CD4-positive, alpha-beta T cell treated with Interleukin-1 beta for 1 hour (primary cell): ENCODE data around the gene PBX3.

Experiments
- DNase-seq, 2 donors: peaks; one replicate each; pipeline ENCODE4 v3.0.0-alpha.2; 2020 to 2022

The PBX3 gene

DNA sequence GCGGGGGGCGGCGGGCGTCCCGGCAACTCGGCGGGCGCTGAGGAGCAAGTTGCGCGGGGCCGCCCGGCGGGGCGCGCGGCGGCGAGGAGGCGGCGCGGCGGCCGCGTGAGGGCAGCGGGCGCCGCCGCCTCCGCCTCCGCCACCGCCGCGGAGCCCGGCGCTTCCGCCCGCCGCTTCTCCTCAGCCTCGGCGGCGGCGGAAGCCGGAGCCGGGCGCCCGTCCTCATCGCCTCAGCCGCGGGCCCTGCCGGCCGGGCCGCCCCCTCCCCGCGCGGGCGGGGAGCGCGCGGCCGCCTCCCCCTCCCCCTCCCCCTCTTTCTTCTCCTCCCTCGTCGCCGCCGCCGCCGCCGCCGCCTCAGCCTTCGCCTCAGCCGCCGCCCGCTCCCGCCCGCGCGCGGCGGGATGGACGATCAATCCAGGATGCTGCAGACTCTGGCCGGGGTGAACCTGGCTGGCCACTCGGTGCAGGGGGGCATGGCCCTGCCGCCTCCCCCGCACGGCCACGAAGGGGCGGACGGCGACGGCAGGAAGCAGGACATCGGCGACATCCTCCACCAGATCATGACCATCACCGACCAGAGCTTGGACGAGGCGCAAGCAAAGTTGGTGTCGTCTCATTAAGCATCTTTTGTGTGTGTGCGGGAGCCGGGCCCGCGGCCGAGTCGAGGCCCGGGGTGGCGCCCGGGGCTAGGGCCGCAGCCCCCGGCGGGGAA is at the start of gene PBX3:
Gene PBX3, plus strand, starts transcription at position 321 of the 712 bp plus-strand sequence.
- peak; percentile 60 to 61 for DNase-seq

GRCh38 chr9:125699870-125700269 is 47.3 kb upstream of the PBX3 start:
- DNase-seq, result no peak

- peak in 1 of 2 donors; percentile 2 for DNase-seq
Measured at GRCh38 chr9:125700791-125701190, 46.4 kb upstream of the PBX3 start.

DNA sequence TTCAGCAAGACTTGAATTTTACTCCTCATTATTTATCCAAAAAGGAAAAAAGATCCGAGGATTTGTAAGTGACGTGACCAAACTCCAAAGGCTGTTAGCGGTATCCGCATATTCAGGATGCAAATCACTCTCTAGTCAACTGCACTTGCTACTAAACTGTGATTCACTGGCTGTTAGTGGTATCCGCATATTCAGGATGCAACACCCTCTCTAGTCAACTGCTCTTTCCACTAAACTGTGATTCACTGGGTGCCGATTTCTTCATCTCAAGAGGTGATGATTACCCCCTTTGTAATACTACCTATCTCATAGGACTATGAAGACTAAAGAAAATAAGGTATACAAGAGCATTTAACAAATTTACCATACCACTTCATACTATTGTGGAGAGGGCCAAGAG is 45.8 kb upstream of the PBX3 start:
- no peak for DNase-seq

DNA sequence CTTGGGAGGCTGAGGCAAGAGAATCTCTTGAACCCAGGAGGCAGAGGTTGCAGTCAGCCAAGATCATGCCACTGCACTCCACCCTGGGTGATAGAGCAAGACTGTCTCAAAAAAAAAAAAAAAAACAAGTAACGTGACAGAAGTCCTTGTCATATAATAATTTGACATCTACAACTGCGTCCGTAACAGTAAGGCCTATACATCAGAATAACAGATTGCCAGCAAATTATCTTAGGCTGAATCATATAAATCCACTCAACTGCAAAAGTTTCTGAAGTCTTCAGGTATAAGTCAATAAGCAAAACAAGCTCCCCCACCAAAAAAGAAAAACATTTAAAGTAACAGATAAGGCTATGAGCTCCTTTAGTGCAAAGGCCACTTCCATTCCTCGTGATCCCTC is 43.5 kb upstream of the PBX3 start:
- no peak for DNase-seq

DNA sequence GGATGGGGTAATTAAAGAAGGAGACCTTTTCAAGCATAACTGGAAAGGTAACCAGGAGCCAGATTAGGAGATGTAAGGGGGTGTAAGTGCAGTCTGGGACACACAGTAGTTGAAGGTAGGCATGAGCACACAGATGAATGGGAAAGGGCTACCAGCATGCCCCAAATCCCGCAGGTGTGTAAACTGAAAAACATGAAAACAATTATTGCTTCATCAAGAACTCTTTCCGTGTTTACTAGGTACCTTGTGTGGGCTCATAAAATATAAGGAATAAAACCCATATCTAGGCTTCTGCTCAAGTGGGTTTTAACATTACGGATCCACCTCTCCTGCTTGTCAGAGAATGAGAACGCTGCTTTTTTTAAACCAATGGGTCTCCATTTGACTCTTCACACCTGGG is 41.3 kb upstream of the PBX3 start:
- no peak for DNase-seq

GRCh38 chr9:125706651-125707471 is 40.3 kb upstream of the PBX3 start, which contains the start of gene MAPKAP1:
MAPKAP1 (minus strand) TSS chr9:125707208; CDS start chr9:125672574, 34,634 bp downstream.
- DNase-seq, result peak; percentile 91 to 95

GRCh38 chr9:125707472-125707804 is 39.7 kb upstream of the PBX3 start:
- DNase-seq, result no peak

GRCh38 chr9:125726456-125727132 is 20.6 kb upstream of the PBX3 start:
- no peak for DNase-seq

DNA sequence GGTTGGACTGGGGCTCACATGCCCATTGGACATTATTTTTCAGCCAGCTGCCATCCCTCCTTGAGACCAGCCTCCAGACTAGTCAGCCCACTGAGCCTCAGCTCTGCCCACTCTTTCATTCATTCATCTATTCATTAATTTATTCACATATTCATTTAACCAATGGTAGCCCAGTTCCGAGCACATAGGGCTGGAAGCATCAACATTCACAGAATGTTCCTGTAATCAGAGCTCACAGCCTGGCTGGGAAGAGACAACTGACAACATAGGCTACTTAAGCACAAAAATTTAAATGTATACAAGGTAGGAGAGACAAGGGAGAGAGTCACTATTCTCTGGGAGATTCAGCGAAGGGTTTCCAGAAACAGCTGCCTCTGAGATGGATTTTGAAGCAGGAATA is 17.0 kb upstream of the PBX3 start:
- DNase-seq, result no peak

DNA sequence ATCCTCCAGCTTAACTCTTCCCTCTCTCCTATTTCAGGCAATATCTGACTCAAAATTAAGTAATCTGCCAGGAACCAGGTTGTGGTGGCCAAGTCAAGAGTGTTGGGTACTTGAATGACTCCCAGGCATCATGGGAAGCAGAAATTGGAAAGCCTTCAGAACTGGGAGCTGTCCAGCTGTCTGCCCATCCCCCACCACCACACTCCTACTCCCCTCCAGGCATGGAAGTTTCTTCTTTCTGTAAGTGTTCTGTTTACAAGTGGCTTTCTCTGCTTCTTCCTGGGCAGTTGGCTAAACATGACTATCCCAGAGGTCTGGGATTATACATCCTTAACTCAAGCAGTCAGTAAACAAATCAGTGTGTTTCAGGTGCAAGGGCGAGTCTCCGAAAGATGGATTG is 14.6 kb upstream of the PBX3 start:
- DNase-seq, result no peak

DNA sequence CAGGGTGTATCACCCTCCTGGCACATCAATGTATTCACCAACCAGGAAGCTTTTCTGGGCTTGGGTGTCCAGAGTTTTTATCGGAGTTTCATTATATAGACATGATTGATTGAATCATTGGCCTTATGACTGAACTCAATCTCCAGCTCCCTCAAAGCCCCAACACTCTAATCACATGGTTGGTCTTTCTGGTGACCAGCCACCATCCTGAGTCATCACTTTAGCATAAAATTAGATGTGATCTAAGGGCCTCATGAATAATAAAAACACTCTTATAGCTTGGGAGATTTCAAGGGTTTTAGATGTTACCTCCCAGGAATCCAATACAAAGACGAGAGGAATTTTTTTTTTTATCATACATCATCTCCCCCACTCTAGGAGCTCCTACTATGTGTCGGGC is 7.7 kb upstream of the PBX3 start:
- no peak for DNase-seq

DNA sequence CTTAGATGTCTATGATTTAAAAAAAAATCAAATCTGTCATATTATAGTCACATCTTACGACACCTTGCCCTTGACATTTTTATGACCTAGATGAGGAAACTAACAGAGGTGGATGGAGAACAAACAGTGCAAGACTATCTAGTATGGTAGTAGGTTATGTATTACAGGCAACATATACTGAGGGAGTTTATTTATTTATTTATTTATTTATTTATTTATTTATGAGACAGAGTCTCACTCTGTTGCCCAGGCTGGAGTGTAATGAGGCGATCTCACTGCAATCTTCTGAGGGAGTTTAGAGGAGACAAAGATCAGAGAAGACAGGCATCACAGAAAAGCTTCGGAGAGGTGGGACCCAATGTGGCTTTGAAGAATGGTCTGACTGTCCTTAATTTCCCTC is 4.5 kb upstream of the PBX3 start:
- no peak for DNase-seq

GRCh38 chr9:125743682-125744428 is 3.3 kb upstream of the PBX3 start:
- no peak for DNase-seq

DNA sequence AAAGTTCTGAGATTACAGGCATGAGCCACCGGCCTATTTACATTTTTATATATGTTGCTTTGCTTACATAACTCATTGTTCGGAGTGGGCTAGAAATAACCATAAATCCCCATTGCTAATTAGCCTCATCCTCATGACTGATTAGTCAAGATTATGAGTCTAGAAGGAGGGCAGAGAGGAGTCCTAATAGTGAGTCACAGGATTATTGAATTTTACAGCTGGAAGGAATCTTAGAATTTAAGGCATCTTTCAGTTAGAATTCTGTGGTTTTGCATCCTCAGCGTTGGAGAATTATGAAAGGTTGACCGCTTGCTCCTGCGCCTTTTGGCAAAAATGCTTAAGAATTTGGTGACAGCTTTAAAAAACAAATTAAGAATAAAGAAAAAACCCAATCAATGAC is 2.6 kb upstream of the PBX3 start:
- DNase-seq, result no peak

GRCh38 chr9:125745018-125745417 is 2.2 kb upstream of the PBX3 start:
- no peak for DNase-seq

GRCh38 chr9:125745682-125746016 is 1.5 kb upstream of the PBX3 start:
- no peak for DNase-seq

GRCh38 chr9:125746017-125746773 is 978 bp upstream of the PBX3 start:
- DNase-seq, result peak; percentile 95

DNA sequence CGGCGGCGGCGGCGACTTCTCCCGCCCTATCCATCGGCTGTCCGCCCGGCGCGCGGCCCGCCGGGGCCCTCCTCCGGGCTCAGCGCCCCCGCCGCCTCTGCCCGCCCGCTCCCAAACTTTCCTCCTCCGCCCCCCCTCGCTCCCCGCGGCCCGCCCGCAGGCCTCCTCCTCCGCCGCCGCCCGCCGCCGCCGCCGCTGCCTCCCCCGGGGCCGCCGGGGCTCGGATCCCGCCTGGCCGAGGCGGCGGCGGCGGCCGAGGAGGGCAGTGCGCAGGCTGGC is 460 bp upstream of the PBX3 start:
- DNase-seq, result no peak

GRCh38 chr9:125747765-125748445 is 732 bp downstream of the PBX3 start:
- DNase-seq, result peak; percentile 27 to 29

GRCh38 chr9:125748446-125749099 is 1.4 kb downstream of the PBX3 start:
- DNase-seq, result no peak
